GM12878 (cell line): Measurements from ENCODE around the gene GTF2A1. TPM values are rescaled to one million over a fixed set of nuclear protein-coding genes. Genes with fewer than 3 reads are reported as not detected.

Source experiments
- ATF2 ChIP-seq: IDR thresholded peaks from 2 replicates; pipeline ENCODE4 v1.6.1; 2012; ENCODE audit warnings: low read length, inconsistent platforms
- ATF3 ChIP-seq: IDR thresholded peaks from 2 replicates; pipeline ENCODE4 v1.6.1; 2011; ENCODE audit warnings: low read depth, mild to moderate bottlenecking, low read length, moderate library complexity, borderline replicate concordance; ENCODE audit errors: extremely low read depth
- BRCA1 ChIP-seq: IDR thresholded peaks from 2 replicates; pipeline ENCODE4 v1.6.1; 2011; ENCODE audit warnings: low read depth, low read length, improper control_type of control experiment
- CBFB ChIP-seq: IDR thresholded peaks from 2 replicates; pipeline ENCODE4 v1.6.1; 2016; ENCODE audit warnings: antibody characterized with exemption, low read depth
- IKZF1 ChIP-seq: fragments of 450-650 bp; conservative IDR thresholded peaks from 2 replicates; pipeline ENCODE4 v1.6.1; 2017; ENCODE audit warnings: antibody characterized with exemption, mild to moderate bottlenecking
- IRF5 ChIP-seq: fragments of 450-650 bp; IDR thresholded peaks from 2 replicates; pipeline ENCODE4 v1.6.1; 2017; ENCODE audit warnings: borderline replicate concordance
- PAX8 ChIP-seq: fragments of 450-650 bp; IDR thresholded peaks from 2 replicates; pipeline ENCODE4 v1.6.1; 2017; ENCODE audit warnings: mild to moderate bottlenecking, moderate library complexity
- PRDM15 ChIP-seq: fragments of 450-650 bp; formaldehyde crosslinking; IDR thresholded peaks from 2 replicates; pipeline ENCODE4 v1.4.0; 2020; ENCODE audit warnings: mild to moderate bottlenecking, moderate library complexity
- RAD51 ChIP-seq: fragments of 450-650 bp; IDR thresholded peaks from 2 replicates; pipeline ENCODE4 v1.6.1; 2016; ENCODE audit warnings: moderate library complexity, mild to moderate bottlenecking, inconsistent platforms
- RUNX3 ChIP-seq: IDR thresholded peaks from 2 replicates; pipeline ENCODE4 v1.6.1; 2012; ENCODE audit warnings: low read length, inconsistent platforms
- SIN3A ChIP-seq: IDR thresholded peaks from 2 replicates; pipeline ENCODE4 v1.6.1; 2012; ENCODE audit warnings: low read depth, low read length, improper control_type of control experiment
- SKIL ChIP-seq: fragments of 450-650 bp; IDR thresholded peaks from 2 replicates; pipeline ENCODE4 v1.6.1; 2017; ENCODE audit warnings: mild to moderate bottlenecking, low read depth, inconsistent platforms; ENCODE audit not compliant: poor library complexity, severe bottlenecking
- TARDBP ChIP-seq: IDR thresholded peaks from 2 replicates; pipeline ENCODE4 v1.6.1; 2016; ENCODE audit warnings: borderline replicate concordance
- USF1 ChIP-seq: IDR thresholded peaks from 2 replicates; pipeline ENCODE4 v1.6.1; 2011; ENCODE audit warnings: borderline replicate concordance, low read depth, mild to moderate bottlenecking, moderate library complexity, mixed read lengths, low read length; ENCODE audit not compliant: insufficient read depth; ENCODE audit errors: extremely low read length
- ZBTB11 ChIP-seq: fragments of 450-650 bp; formaldehyde crosslinking; IDR thresholded peaks from 2 replicates; pipeline ENCODE4 v1.5.0; 2022; ENCODE audit warnings: mild to moderate bottlenecking, missing genetic modification characterization
- polyA plus RNA-seq, 11 experiments: library from polyadenylated mRNA; depleted of rRNA in 4 of 11; unstranded in 6 of 11; stranded (reverse) in 5 of 11; fragments of >200 nt; fragmentation: Nextera tagmentation in 4 of 11; fragmentation: Illumina TruSeq in 1 of 11; extraction: Ambion mirVana in 4 of 11; extraction: Trizol in 1 of 11; gene quantifications; 1 replicate in 1 of 11; 2 replicates in 10 of 11; pipeline versions ENCODE4 v1.2.1 to v1.2.3, GENCODE V29; 2011 to 2016; ENCODE audit warnings: inconsistent platforms in 2 of 11, missing spikeins in 2 of 11, low read depth in 1 of 11
- total RNA-seq, 4 experiments: library from RNA; depleted of rRNA in 3 of 4; stranded (reverse); fragments of >200 nt in 3 of 4; fragmentation: Illumina TruSeq in 1 of 4; extraction: Trizol in 1 of 4; gene quantifications; 2 replicates each; pipeline versions ENCODE4 v1.2.1 to v1.2.3, GENCODE V29; 2013 to 2021

GTF2A1 gene
- total and polyA plus RNA-seq, 10 of the 15 experiments (the other 5 are each of a cell fraction or from before 2014, with no cell fraction given): 2.5 to 28.7 (median 14.9) TPM

GRCh38 chr14:81220830-81221578 is at the start of gene GTF2A1 (continued):
- no peak for TF ChIP-seq ATF2
- no peak for TF ChIP-seq IRF5
- TF ChIP-seq SKIL: peak; percentile 48
- TF ChIP-seq ZBTB11 (CRISPR knock-in tag): no peak
- peak; percentile 99 for TF ChIP-seq RAD51
- TF ChIP-seq SIN3A: peak; percentile 11; the same call in 1 of the 2 replicates
- 0 out of 2 replicates have a peak, but pooled peaks have one; percentile 50 for TF ChIP-seq ATF3
- TF ChIP-seq IKZF1: peak; percentile 94
- peak; percentile 84 for TF ChIP-seq RUNX3
- TF ChIP-seq TARDBP: no peak; the same call in 1 of the 2 replicates
- TF ChIP-seq PAX8: no peak
- TF ChIP-seq USF1: peak; percentile 89
- no peak for TF ChIP-seq PRDM15
- TF ChIP-seq CBFB: peak; percentile 5; the same call in 1 of the 2 replicates
- peak; percentile 45 for TF ChIP-seq BRCA1
